ENCODE results near the gene CLIP4.

Gene CLIP4

DNA sequence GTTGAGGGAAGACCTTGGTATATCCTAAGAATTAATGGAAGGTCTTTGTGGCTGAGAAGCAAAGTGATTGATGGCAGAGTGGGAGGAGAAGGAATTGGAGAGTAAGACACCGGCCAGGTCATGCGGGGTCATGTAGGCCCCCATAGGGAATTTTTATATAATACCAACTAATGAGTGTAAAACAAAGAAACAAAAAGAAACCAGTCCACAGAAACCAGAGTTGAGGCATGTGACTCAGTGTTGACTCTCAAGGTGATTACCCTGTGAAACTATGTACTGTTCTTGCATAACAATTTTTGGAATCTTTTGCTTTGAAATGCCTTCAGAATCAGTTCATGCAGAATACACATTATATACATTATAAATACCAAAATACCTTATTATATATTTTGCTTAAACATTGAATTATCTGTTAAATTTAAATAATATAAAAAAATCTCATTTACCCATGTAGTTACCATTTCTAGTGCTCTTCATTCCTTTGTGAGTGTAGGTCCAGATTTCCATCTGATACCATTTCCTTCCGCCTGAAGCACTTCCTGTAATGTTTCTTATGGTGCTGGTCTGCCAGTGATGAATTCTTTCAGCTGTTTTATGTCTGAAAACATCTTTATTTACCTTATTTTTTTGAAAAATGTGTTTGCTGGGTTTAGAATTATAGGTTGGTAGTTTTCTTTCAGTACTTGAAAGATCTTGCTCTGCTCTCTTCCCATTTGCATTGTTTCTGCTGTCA, 8.6 kb downstream of the CLIP4 start:
- intact Hi-C loops (cut with DNase I): no loop called here
- no peak for DNase-seq

GRCh38 chr2:29124504-29124903, 9.3 kb downstream of the CLIP4 start:
- no peak for DNase-seq
- intact Hi-C loops (cut with DNase I): no loop called here

DNA sequence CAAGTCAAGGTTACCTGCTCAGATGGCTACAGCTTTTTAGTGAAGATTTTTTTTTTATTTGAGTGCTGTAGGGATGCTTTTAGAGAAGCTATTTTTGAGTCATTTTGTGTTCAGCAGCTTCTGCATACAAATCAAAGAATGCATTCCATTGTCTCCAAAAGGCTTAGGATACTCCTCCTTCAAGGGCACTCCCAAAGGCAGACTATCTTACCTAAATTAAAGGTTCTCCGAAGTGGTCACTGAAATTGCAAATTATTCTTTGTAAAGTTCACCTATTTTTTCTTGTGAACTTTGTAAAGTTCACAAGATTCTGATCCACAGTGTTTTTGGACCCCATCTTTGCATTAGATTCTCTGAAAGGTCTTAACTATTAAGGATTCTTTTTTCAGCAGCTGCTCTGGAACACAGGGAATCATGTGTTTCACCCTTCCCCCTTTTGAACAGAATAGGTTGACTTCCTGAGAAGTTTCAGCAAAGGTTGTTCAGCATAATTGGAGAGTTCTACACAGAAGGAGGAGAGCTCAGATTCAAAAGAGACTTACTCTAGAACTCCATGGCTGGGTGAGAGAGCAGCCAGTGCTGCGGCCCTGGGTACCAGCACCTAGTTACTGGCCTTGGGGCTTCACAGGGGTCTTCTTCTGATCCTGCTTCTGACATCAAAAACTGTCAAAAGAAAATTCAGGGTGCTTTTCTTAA, 14.5 kb downstream of the CLIP4 start:
- intact Hi-C loops (cut with DNase I): no loop called here
- DNase-seq: no peak

- intact Hi-C loops (cut with DNase I): no loop called here
- no peak for DNase-seq
Observed at GRCh38 chr2:29130295-29130694, 15.1 kb downstream of the CLIP4 start.

DNA sequence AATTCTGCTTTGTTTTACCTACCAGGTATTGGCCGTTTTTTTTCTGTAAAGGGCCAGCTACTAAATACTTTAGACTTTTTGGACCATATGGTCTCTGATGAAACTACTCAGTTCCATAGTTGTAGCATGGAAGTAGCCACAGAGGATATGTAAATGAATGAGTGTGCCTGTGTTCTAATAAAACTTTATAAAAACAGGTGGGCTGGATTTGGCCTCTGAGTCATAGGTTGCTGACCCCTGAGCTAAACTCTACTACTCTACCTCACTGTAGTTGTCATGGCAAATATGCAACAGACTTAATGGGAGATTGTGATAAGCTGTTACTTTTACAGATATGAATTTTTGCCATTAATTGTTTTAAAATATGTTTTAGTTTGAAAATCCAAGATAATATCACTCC, 19.7 kb downstream of the CLIP4 start:
- intact Hi-C loops (cut with DNase I): no loop called here
- DNase-seq: no peak

DNA sequence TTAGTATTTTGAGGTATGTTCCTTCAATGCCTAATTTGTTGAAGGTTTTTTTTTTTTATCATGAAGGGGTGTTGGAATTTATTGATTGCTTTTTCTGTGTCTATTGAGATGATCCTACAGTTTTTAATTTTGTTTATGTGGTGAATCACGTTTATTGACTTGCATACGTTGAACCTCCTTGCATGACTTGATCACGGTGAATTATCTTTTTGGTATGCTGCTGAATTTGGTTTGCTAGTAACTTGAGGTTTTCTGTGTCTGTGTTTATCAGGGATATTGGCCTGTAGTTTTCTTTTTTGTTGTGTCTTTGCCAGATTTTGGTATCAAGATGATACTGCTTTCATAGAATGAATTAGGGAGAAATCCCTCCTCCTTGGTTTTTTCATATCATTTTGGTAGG, 23.9 kb downstream of the CLIP4 start:
- intact Hi-C loops (cut with DNase I): no loop called here

DNA sequence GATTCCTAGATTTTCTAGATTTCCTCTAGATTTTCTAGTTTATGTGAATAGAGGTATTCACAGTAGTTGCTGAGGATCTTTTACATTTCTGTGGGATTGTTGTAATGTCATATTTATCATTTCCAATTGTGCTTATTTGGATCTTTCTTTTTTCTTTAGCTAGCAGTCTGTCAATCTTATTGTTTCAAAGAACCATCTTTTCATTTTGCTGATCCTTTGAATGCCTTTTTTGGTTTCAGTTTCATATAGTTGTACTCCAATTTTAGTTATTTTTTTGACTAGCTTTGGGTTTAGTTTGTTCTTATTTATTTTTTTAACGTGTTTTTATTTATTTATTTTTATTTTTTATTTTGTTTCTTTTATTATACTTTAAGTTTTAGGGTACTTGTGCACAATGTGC, 24.5 kb downstream of the CLIP4 start:
- no peak for DNase-seq
- intact Hi-C loops (cut with DNase I): no loop called here

More for the DNA sequence above, 23.9 kb downstream of the CLIP4 start:
- DNase-seq: no peak

DNA sequence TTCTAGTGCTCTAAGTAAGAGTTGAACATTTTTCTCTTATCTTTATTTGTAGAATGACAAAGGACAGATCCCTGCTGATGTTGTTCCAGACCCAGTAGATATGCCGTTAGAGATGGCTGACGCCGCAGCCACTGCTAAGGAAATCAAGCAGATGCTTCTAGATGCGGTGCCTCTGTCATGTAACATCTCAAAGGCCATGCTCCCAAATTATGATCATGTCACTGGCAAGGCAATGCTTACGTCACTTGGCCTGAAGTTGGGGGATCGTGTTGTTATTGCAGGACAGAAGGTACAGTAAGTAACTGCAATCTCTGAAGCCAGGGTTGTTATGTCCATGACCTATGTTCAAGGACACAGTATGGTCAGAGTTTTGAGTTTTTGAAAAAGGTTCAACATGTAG, 28.4 kb downstream of the CLIP4 start:
- DNase-seq: no peak
- intact Hi-C loops (cut with DNase I): no loop called here

- intact Hi-C loops (cut with DNase I): no loop called here
- DNase-seq: no peak
Observed at GRCh38 chr2:29146197-29146596, 31.0 kb downstream of the CLIP4 start.

DNA sequence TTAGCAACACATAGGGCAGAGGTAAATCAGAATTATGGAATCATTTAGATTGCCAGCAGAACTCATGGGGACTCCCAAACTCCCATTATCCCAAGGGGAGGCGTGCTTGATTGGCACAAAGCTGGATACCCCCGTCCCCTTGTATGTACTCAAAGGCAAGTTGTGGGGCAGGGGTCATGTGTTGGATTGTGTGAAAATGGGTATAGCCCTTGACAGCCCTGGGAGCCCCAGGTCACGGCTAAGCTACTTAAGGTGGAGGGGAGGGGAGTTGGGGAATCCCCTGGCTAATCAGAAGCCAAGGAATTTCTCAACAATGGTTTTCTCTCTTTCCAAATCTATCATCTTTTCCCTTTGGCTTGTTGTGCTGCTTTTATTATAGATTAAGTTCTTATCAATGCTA, 32.7 kb downstream of the CLIP4 start:
- intact Hi-C loops (cut with DNase I): no loop called here
- no peak for DNase-seq

- intact Hi-C loops (cut with DNase I): no loop called here
- DNase-seq: no peak
Observed at GRCh38 chr2:29154610-29155009, 39.4 kb downstream of the CLIP4 start.

GRCh38 chr2:29155578-29155977, 40.4 kb downstream of the CLIP4 start:
- DNase-seq: no peak
- intact Hi-C loops (cut with DNase I): no loop called here

DNA sequence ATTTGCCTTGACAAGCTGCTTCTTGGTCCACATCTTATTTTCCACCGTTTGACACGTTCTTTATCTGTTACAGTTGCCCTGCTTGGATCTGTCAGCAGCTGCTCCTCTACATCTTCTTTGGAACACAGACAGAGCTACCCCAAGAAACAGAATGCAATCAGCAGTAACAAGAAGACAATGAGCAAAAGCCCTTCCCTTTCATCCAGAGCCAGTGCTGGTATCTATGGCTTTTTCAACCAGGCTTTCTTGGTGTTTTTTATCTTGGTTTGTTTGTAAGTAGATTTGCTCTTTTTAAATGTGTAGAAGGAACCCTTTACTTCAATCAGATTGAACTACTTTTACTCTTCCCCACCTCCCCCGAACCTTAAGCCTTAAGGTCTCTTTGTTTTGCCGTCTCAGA, 41.9 kb downstream of the CLIP4 start:
- DNase-seq: no peak
- intact Hi-C loops (cut with DNase I): no loop called here

DNA sequence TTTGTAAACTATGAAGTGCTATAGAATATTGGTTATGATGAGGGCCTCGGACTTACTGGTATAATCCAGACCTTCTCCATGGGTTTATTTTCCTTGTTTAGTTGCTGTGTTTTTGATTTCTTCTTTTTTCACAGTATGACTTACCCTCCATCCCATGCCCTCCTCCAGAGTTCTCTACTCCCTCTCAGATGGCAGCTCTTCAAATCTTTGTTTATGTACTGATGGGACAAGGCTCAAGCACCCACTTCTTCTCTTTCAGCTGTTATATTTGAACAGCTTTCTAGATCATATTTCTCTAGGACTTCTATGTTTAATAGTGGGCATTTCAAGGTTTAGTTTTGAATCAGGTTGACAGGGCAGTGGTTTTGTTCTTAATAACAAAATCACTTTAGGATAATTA, 43.9 kb downstream of the CLIP4 start:
- DNase-seq: no peak
- intact Hi-C loops (cut with DNase I): no loop called here

DNA sequence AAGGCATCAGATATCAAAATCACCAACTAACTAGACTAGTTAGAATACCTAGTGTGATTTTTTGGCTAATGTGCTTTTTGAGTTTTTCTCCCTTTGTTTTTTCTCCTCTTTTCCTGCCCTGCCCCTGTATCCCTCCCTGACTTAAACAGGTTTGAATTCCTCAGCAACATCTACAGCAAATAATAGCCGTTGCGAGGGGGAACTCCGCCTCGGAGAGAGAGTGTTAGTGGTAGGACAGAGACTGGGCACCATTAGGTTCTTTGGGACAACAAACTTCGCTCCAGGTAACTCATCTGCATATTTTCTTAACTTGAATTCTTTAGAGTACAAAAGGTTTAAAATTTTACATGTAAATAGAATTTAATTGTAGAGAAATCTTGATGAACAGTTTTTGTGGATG, 45.0 kb downstream of the CLIP4 start:
- intact Hi-C loops (cut with DNase I): no loop called here
- DNase-seq: no peak

GRCh38 chr2:29162204-29162928, 47.2 kb downstream of the CLIP4 start:
- intact Hi-C loops (cut with DNase I): no loop called here
- DNase-seq: no peak

- intact Hi-C loops (cut with DNase I): no loop called here
- DNase-seq: no peak
Observed at GRCh38 chr2:29164091-29164846, 49.1 kb downstream of the CLIP4 start.

- intact Hi-C loops (cut with DNase I): no loop called here
- no peak for DNase-seq
Observed at GRCh38 chr2:29165362-29166241, 50.4 kb downstream of the CLIP4 start.

DNA sequence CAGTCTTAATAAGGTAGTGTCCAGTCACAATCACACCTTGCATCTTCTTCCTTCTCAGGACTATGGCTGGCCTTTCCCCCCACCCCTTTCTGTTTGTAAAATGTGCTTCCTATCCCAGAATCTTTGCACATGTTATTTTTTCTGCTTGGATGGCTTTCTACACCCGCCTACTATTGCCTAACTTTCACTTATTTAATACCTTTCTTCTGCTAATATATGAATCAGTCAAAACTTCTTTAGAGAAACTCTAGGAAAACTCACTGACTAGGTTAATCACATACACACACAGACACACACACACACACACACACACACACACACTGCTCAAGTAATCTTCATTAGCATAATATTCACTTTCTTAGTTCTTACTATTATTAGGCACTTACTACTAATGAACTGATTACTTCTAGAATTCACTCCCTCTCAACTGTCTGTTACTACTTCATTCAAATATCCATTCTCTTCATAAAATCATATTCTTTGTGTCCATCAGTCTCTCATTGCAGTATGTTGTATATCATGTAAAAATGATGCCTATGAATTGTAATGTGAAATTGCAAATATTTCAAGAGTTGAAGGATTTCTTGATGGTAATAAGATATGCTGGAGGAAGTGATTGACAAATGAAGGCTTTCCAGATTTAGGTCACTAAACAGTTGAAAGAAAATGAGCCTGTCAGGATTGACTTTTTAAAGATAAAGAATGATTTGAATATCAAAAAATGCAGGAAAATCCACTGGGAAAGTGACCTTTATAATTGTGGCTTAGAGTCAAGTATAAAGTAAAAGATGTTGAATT, 51.2 kb downstream of the CLIP4 start:
- DNase-seq: no peak
- intact Hi-C loops (cut with DNase I): no loop called here

Measured in posterior cingulate gyrus (tissue), 11 donors.